ENCODE results near the gene RASD2. TPM values are rescaled to one million over a fixed set of nuclear protein-coding genes. Genes with fewer than 3 reads are reported as not detected.
A peak's percentile ranks its signal among the peaks of the same experiment; 100 is the strongest.

RASD2 gene
- total RNA-seq, 2 donors from 2014 or later: 0.07 TPM; not detected in 1

GRCh38 chr22:35541254-35541748 is 670 bp downstream of the RASD2 start:
- Mint-ChIP-seq H3K36me3 (peaks cover 5% of the 10 kb centered on the region), H3K9me3 (no peaks in the 10 kb centered on the region), H3K4me3 (no peak overlapping the region), H3K27ac (no peak overlapping the region), H3K4me1 (ENCODE audit: low read depth in 2 of 2) (peaks cover 13 to 15% of the 10 kb centered on the region in 2 donors), H3K27me3 (peaks cover 22 to 26% of the 10 kb centered on the region in 2 donors)
- ATAC-seq (no peak), DNase-seq (ENCODE audit: low spot score) (no peak)

- Mint-ChIP-seq H3K4me3 (no peak overlapping the region), H3K9me3 (no peaks in the 10 kb centered on the region), H3K36me3 (peaks cover 3% of the 10 kb centered on the region), H3K27me3 (peaks cover 22 to 29% of the 10 kb centered on the region in 2 donors), H3K4me1 (ENCODE audit: low read depth in 2 of 2) (peaks cover 9 to 13% of the 10 kb centered on the region in 2 donors), H3K27ac (no peak overlapping the region)
- ATAC-seq (no peak), DNase-seq (ENCODE audit: low spot score) (no peak)
These were observed 1.7 kb downstream of the RASD2 start for GRCh38 chr22:35542157-35542938.

- no peak overlapping the region for H3K4me3 Mint-ChIP-seq
- no peak overlapping the region for H3K27ac Mint-ChIP-seq
- ATAC-seq (no peak), DNase-seq (ENCODE audit: low spot score) (no peak)
- no peaks in the 10 kb centered on the region for H3K9me3 Mint-ChIP-seq
- peaks cover 22 to 29% of the 10 kb centered on the region in 2 donors for H3K27me3 Mint-ChIP-seq
- no peaks in the 10 kb centered on the region for H3K36me3 Mint-ChIP-seq
- peaks cover 5 to 9% of the 10 kb centered on the region in 2 donors for H3K4me1 Mint-ChIP-seq (ENCODE audit: low read depth in 2 of 2)
These were observed 2.4 kb downstream of the RASD2 start for GRCh38 chr22:35542939-35543516.

GRCh38 chr22:35543702-35544101 is 3.1 kb downstream of the RASD2 start:
- Mint-ChIP-seq H3K36me3 (no peaks in the 10 kb centered on the region), H3K4me1 (ENCODE audit: low read depth in 2 of 2) (peaks cover 5 to 7% of the 10 kb centered on the region in 2 donors), H3K27me3 (peaks cover 21 to 29% of the 10 kb centered on the region in 2 donors), H3K9me3 (no peaks in the 10 kb centered on the region), H3K27ac (no peak overlapping the region), H3K4me3 (no peak overlapping the region)
- ATAC-seq (no peak), DNase-seq (ENCODE audit: low spot score) (no peak)

GRCh38 chr22:35544189-35544588 is 3.6 kb downstream of the RASD2 start:
- H3K27me3 Mint-ChIP-seq: peaks cover 20 to 29% of the 10 kb centered on the region in 2 donors
- ATAC-seq: no peak
- no peak overlapping the region for H3K27ac Mint-ChIP-seq

GRCh38 chr22:35544827-35545226 is 4.2 kb downstream of the RASD2 start:
- Mint-ChIP-seq H3K4me3 (no peak overlapping the region), H3K36me3 (no peaks in the 10 kb centered on the region), H3K27me3 (peaks cover 20 to 29% of the 10 kb centered on the region in 2 donors), H3K27ac (no peak overlapping the region), H3K9me3 (no peaks in the 10 kb centered on the region), H3K4me1 (ENCODE audit: low read depth in 2 of 2) (peaks cover 3 to 5% of the 10 kb centered on the region in 2 donors)
- DNase-seq (ENCODE audit: low spot score): no peak
- ATAC-seq: no peak

More at GRCh38 chr22:35544189-35544588, 3.6 kb downstream of the RASD2 start:
- H3K4me3 Mint-ChIP-seq: no peak overlapping the region
- H3K4me1 Mint-ChIP-seq (ENCODE audit: low read depth in 2 of 2): peaks cover 5 to 6% of the 10 kb centered on the region in 2 donors
- no peaks in the 10 kb centered on the region for H3K9me3 Mint-ChIP-seq
- no peak for DNase-seq (ENCODE audit: low spot score)
- no peaks in the 10 kb centered on the region for H3K36me3 Mint-ChIP-seq

GRCh38 chr22:35546886-35547285 is 6.3 kb downstream of the RASD2 start:
- no peaks in the 10 kb centered on the region for H3K36me3 Mint-ChIP-seq
- ATAC-seq (no peak), DNase-seq (ENCODE audit: low spot score) (no peak)
- no peak overlapping the region for H3K4me3 Mint-ChIP-seq
- no peak overlapping the region for H3K27ac Mint-ChIP-seq
- H3K9me3 Mint-ChIP-seq: no peaks in the 10 kb centered on the region
- peaks cover 16 to 23% of the 10 kb centered on the region in 2 donors for H3K27me3 Mint-ChIP-seq
- H3K4me1 Mint-ChIP-seq (ENCODE audit: low read depth in 2 of 2): no peaks in the 10 kb centered on the region

GRCh38 chr22:35547987-35548721 is 7.5 kb downstream of the RASD2 start:
- peaks cover 0 to 7% of the 10 kb centered on the region in 2 donors for H3K4me1 Mint-ChIP-seq (ENCODE audit: low read depth in 2 of 2)
- no peak for ATAC-seq
- no peaks in the 10 kb centered on the region for H3K9me3 Mint-ChIP-seq

GRCh38 chr22:35548722-35549112 is 8.1 kb downstream of the RASD2 start:
- no peak overlapping the region for H3K27ac Mint-ChIP-seq
- peaks cover 0 to 7% of the 10 kb centered on the region in 2 donors for H3K4me1 Mint-ChIP-seq (ENCODE audit: low read depth in 2 of 2)
- ATAC-seq (no peak), DNase-seq (ENCODE audit: low spot score) (no peak)
- peaks cover 17 to 20% of the 10 kb centered on the region in 2 donors for H3K27me3 Mint-ChIP-seq
- no peaks in the 10 kb centered on the region for H3K36me3 Mint-ChIP-seq
- H3K9me3 Mint-ChIP-seq: no peaks in the 10 kb centered on the region
- H3K4me3 Mint-ChIP-seq: no peak overlapping the region

More at GRCh38 chr22:35547987-35548721, 7.5 kb downstream of the RASD2 start:
- DNase-seq (ENCODE audit: low spot score): no peak
- Mint-ChIP-seq H3K4me3 (no peak overlapping the region), H3K27me3 (peaks cover 16 to 25% of the 10 kb centered on the region in 2 donors), H3K27ac (no peak overlapping the region), H3K36me3 (no peaks in the 10 kb centered on the region)

GRCh38 chr22:35549328-35549727 is 8.7 kb downstream of the RASD2 start:
- Mint-ChIP-seq H3K9me3 (no peaks in the 10 kb centered on the region), H3K27ac (no peak overlapping the region), H3K27me3 (peaks cover 14% of the 10 kb centered on the region in 2 donors), H3K4me1 (ENCODE audit: low read depth in 2 of 2) (peaks cover 0 to 7% of the 10 kb centered on the region in 2 donors), H3K36me3 (no peaks in the 10 kb centered on the region), H3K4me3 (no peak overlapping the region)
- ATAC-seq: no peak
- DNase-seq (ENCODE audit: low spot score): no peak

GRCh38 chr22:35551549-35552177 is 11.0 kb downstream of the RASD2 start:
- no peak for ATAC-seq
- Mint-ChIP-seq H3K4me1 (ENCODE audit: low read depth in 2 of 2) (peaks cover 0 to 7% of the 10 kb centered on the region in 2 donors), H3K36me3 (no peaks in the 10 kb centered on the region), H3K4me3 (no peak overlapping the region), H3K27ac (no peak overlapping the region), H3K27me3 (peaks cover 8 to 9% of the 10 kb centered on the region in 2 donors), H3K9me3 (no peaks in the 10 kb centered on the region)
- DNase-seq (ENCODE audit: low spot score): no peak

GRCh38 chr22:35552196-35552842 is 11.7 kb downstream of the RASD2 start:
- no peak for DNase-seq (ENCODE audit: low spot score)
- Mint-ChIP-seq H3K27ac (no peak overlapping the region), H3K27me3 (peaks cover 8 to 9% of the 10 kb centered on the region in 2 donors), H3K4me3 (no peak overlapping the region), H3K4me1 (ENCODE audit: low read depth in 2 of 2) (peaks cover 0 to 7% of the 10 kb centered on the region in 2 donors), H3K36me3 (no peaks in the 10 kb centered on the region), H3K9me3 (no peaks in the 10 kb centered on the region)
- ATAC-seq: peak; percentile 56 to 74

GRCh38 chr22:35552846-35553245 is 12.2 kb downstream of the RASD2 start:
- Mint-ChIP-seq H3K27ac (no peak overlapping the region), H3K27me3 (peaks cover 8 to 11% of the 10 kb centered on the region in 2 donors), H3K4me3 (no peak overlapping the region), H3K4me1 (ENCODE audit: low read depth in 2 of 2) (peaks cover 0 to 7% of the 10 kb centered on the region in 2 donors), H3K36me3 (no peaks in the 10 kb centered on the region), H3K9me3 (no peaks in the 10 kb centered on the region)
- no peak for ATAC-seq
- DNase-seq (ENCODE audit: low spot score): no peak

Data from natural killer cell treated with Interleukin-12 subunit alpha and Interleukin-12 subunit beta and Interleukin-15 and Interleukin-18, amount 100 ng/mL, for 72 hours (primary cell).